Measurements from ENCODE around the gene PRCD.
"Not testable (repeated sequence)": the region's sequence is repeated elsewhere in the genome, so short reads cannot be mapped to it uniquely, and the experiment has no call there.

Gene PRCD

GRCh38 chr17:76527430-76528111 is 12.3 kb upstream of the PRCD start:
- no peak for DNase-seq (ENCODE audit: low spot score)

GRCh38 chr17:76528156-76528527 is 11.7 kb upstream of the PRCD start:
- no peak for DNase-seq (ENCODE audit: low spot score)

GRCh38 chr17:76528528-76529223 is 11.2 kb upstream of the PRCD start:
- no peak for DNase-seq (ENCODE audit: low spot score)

- no peak for DNase-seq (ENCODE audit: low spot score)
Observed at GRCh38 chr17:76529224-76530094, 10.4 kb upstream of the PRCD start.

GRCh38 chr17:76530095-76530723 is 9.6 kb upstream of the PRCD start:
- no peak for DNase-seq (ENCODE audit: low spot score)

- DNase-seq (ENCODE audit: low spot score), result no peak
Observed at GRCh38 chr17:76530811-76531485, 8.9 kb upstream of the PRCD start.

- DNase-seq (ENCODE audit: low spot score), result no peak
Observed at GRCh38 chr17:76531486-76532038, 8.3 kb upstream of the PRCD start.

GRCh38 chr17:76532072-76532651 is 7.7 kb upstream of the PRCD start:
- no peak for DNase-seq (ENCODE audit: low spot score)

GRCh38 chr17:76533640-76534359 is 6.0 kb upstream of the PRCD start:
- DNase-seq (ENCODE audit: low spot score), result not testable (repeated sequence)

- no peak for DNase-seq (ENCODE audit: low spot score)
Observed at GRCh38 chr17:76534831-76535732, 4.8 kb upstream of the PRCD start.

GRCh38 chr17:76535788-76536510 is 3.9 kb upstream of the PRCD start:
- DNase-seq (ENCODE audit: low spot score), result no peak

- DNase-seq (ENCODE audit: low spot score), result no peak
Observed at GRCh38 chr17:76536511-76537287, 3.1 kb upstream of the PRCD start.

- DNase-seq (ENCODE audit: low spot score), result no peak
Observed at GRCh38 chr17:76537288-76537577, 2.6 kb upstream of the PRCD start.

- DNase-seq (ENCODE audit: low spot score), result no peak
Observed at GRCh38 chr17:76537578-76538280, 2.1 kb upstream of the PRCD start, which contains the start of gene CYGB. Gene CYGB (minus strand): TSS chr17:76537709. CDS start chr17:76537542, 167 bp downstream.

GRCh38 chr17:76538281-76538931 is 1.4 kb upstream of the PRCD start:
- no peak for DNase-seq (ENCODE audit: low spot score)

GRCh38 chr17:76538941-76539570 is 788 bp upstream of the PRCD start:
- no peak for DNase-seq (ENCODE audit: low spot score)

Data from putamen (tissue), 1 donor.